CD4-positive, alpha-beta T cell (primary cell): ENCODE measurements around the gene MICAL2. TPM values are rescaled to one million over a fixed set of nuclear protein-coding genes. Genes with fewer than 3 reads are reported as not detected.

Experiments used
- ATAC-seq: fragments of 200-7000 bp; cut with Tn5 transposase; one replicate; pipeline ENCODE4 v1.10.0; 2022; ENCODE audit warnings: mild to moderate bottlenecking; ENCODE audit not compliant: poor library complexity
- CTCF ChIA-PET: fragments of 350-600 bp; sonication (Branson Sonifier 250); formaldehyde crosslinking; loops from one replicate; lab custom pipeline; 2021; ENCODE audit warnings: antibody characterized with exemption, inconsistent platforms; lab: Charles Lee
- POLR2A ChIA-PET: fragments of 350-600 bp; sonication (Branson Sonifier 250); formaldehyde crosslinking; loops from one replicate; lab custom pipeline; 2021; ENCODE audit warnings: antibody characterized with exemption, inconsistent platforms; lab: Charles Lee
- DNase-seq, 14 experiments: peaks; one replicate each; pipeline ENCODE4 v3.0.0-alpha.2; 2013 to 2020; ENCODE audit warnings: mixed read lengths in 2 of 14
- H3K27ac ChIP-seq, 2 donors: one replicate each; pipeline versions ENCODE4 v1.5.1 to v1.7.0; 2013; ENCODE audit warnings: low read length in 2 of 2, low read depth in 1 of 2, mild to moderate bottlenecking in 1 of 2
- H3K27me3 ChIP-seq, 2 experiments: 1 replicate in 1 of 2; 2 replicates in 1 of 2; pipeline versions ENCODE4 v1.6.1 to v1.7.0; 2013; ENCODE audit warnings: low read length in 2 of 2, control low read depth in 1 of 2, mild to moderate bottlenecking in 1 of 2, moderate library complexity in 1 of 2; ENCODE audit not compliant: insufficient read depth in 2 of 2, control insufficient read depth in 1 of 2
- H3K36me3 ChIP-seq: one replicate; pipeline ENCODE4 v1.6.1; 2013; ENCODE audit warnings: low read length, control low read depth; ENCODE audit not compliant: insufficient read depth
- H3K4me1 ChIP-seq: one replicate; pipeline ENCODE4 v1.6.1; 2013; ENCODE audit warnings: low read length, control low read depth; ENCODE audit not compliant: insufficient read depth
- H3K4me3 ChIP-seq: one replicate; pipeline ENCODE4 v1.5.1; 2013; ENCODE audit warnings: mild to moderate bottlenecking, low read length, moderate library complexity
- H3K9me3 ChIP-seq, 2 experiments: 1 replicate in 1 of 2; 2 replicates in 1 of 2; pipeline versions ENCODE4 v1.6.1 to v1.7.0; 2013; ENCODE audit warnings: low read length in 2 of 2, mild to moderate bottlenecking in 2 of 2, control low read depth in 1 of 2, moderate library complexity in 1 of 2; ENCODE audit not compliant: control insufficient read depth in 1 of 2, insufficient read depth in 1 of 2
- H3K27ac Mint-ChIP-seq: one replicate; pipeline ENCODE4 v1.8.0; 2020; ENCODE audit warnings: mixed read lengths
- H3K27me3 Mint-ChIP-seq: one replicate; pipeline ENCODE4 v1.8.0; 2021; ENCODE audit warnings: mixed read lengths
- H3K36me3 Mint-ChIP-seq: one replicate; pipeline ENCODE4 v1.8.0; 2021; ENCODE audit warnings: low read depth, mixed read lengths
- H3K4me1 Mint-ChIP-seq: one replicate; pipeline ENCODE4 v1.8.0; 2021; ENCODE audit warnings: low read depth, mixed read lengths
- H3K4me3 Mint-ChIP-seq: one replicate; pipeline ENCODE4 v1.8.0; 2020; ENCODE audit warnings: mild to moderate bottlenecking, mixed read lengths
- H3K9me3 Mint-ChIP-seq: one replicate; pipeline ENCODE4 v1.8.0; 2020; ENCODE audit warnings: mixed read lengths
- CTCF ChIP-seq: fragments of 200-600 bp; IDR thresholded peaks from one replicate; pipeline ENCODE4 v1.8.0; 2022; ENCODE audit warnings: antibody characterized with exemption, mild to moderate bottlenecking
- intact Hi-C, 2 experiments: fragments of 100-400 bp; cut with DNase I in 1 of 2; cut with micrococcal nuclease in 1 of 2; formaldehyde crosslinking; loops; one replicate each; pipeline versions ENCODE4 v1.15.1 to v1.9.0; 2023 to 2025; cut with DNase I, micrococcal nuclease
- total RNA-seq, 174 experiments: library from RNA in 2 of 174; stranded (reverse) in 2 of 174; gene quantifications; one replicate each; pipeline ENCODE4 v1.2.3 and lab custom pipeline; 2021 to 2026

MICAL2 gene
- total RNA-seq, 2 experiments from 2014 or later: 12.8 to 14.1 TPM

GRCh38 chr11:12172493-12173013 lies 62.2 kb downstream of the MICAL2 start:
- H3K36me3 Mint-ChIP-seq: no peaks in the 10 kb centered on the region
- H3K27ac Mint-ChIP-seq: no peak overlapping the region
- POLR2A ChIA-PET: interaction anchor here (0.9 to 1.0 kb wide), 2 partner anchors 9 to 52 kb away, joined by 3 read pairs; no protein-coding TSS in a partner anchor

GRCh38 chr11:12173111-12173510 lies 62.7 kb downstream of the MICAL2 start:
- H3K9me3 Mint-ChIP-seq: no peaks in the 10 kb centered on the region
- no peak overlapping the region for H3K4me3 Mint-ChIP-seq

More at GRCh38 chr11:12172493-12173013, 62.2 kb downstream of the MICAL2 start:
- ATAC-seq: no peak
- no peak overlapping the region for H3K4me3 Mint-ChIP-seq
- no peak overlapping the region for H3K27ac ChIP-seq
- H3K27me3 Mint-ChIP-seq: no peaks in the 10 kb centered on the region
- H3K4me1 ChIP-seq: peaks cover 11% of the 10 kb centered on the region
- H3K9me3 Mint-ChIP-seq: no peaks in the 10 kb centered on the region
- H3K36me3 ChIP-seq: no peaks in the 10 kb centered on the region
- no peak for DNase-seq
- H3K4me3 ChIP-seq: no peak overlapping the region
- CTCF ChIA-PET: interaction anchor here (1.4 kb wide), 1 partner anchor 12 kb away, joined by 3 read pairs; no protein-coding TSS in a partner anchor
- peaks cover 21% of the 10 kb centered on the region for H3K4me1 Mint-ChIP-seq
- TF ChIP-seq CTCF: no peak
- intact Hi-C loops: no loop called here
- no peaks in the 10 kb centered on the region for H3K27me3 ChIP-seq
- H3K9me3 ChIP-seq: no peaks in the 10 kb centered on the region

GRCh38 chr11:12174128-12174476 lies 63.7 kb downstream of the MICAL2 start:
- H3K4me3 Mint-ChIP-seq: no peak overlapping the region
- no peaks in the 10 kb centered on the region for H3K36me3 Mint-ChIP-seq
- H3K4me1 ChIP-seq: peaks cover 16% of the 10 kb centered on the region
- peaks cover 33% of the 10 kb centered on the region for H3K4me1 Mint-ChIP-seq
- H3K9me3 Mint-ChIP-seq: no peaks in the 10 kb centered on the region
- POLR2A ChIA-PET: no interaction called here
- no peak overlapping the region for H3K27ac ChIP-seq
- no peaks in the 10 kb centered on the region for H3K9me3 ChIP-seq
- no peaks in the 10 kb centered on the region for H3K36me3 ChIP-seq
- ATAC-seq: no peak
- no peaks in the 10 kb centered on the region for H3K27me3 ChIP-seq
- TF ChIP-seq CTCF: no peak
- no peaks in the 10 kb centered on the region for H3K27me3 Mint-ChIP-seq
- peak overlapping the region; percentile 52 for H3K27ac Mint-ChIP-seq
- H3K4me3 ChIP-seq: no peak overlapping the region
- CTCF ChIA-PET: no interaction called here
- DNase-seq: no peak
- intact Hi-C loops: no loop called here

More at GRCh38 chr11:12173111-12173510, 62.7 kb downstream of the MICAL2 start:
- Histone ChIP-seq H3K9me3 (no peaks in the 10 kb centered on the region), H3K36me3 (no peaks in the 10 kb centered on the region), H3K27me3 (no peaks in the 10 kb centered on the region), H3K4me3 (no peak overlapping the region), H3K27ac (no peak overlapping the region), H3K4me1 (peaks cover 11% of the 10 kb centered on the region)
- Mint-ChIP-seq H3K36me3 (no peaks in the 10 kb centered on the region), H3K27me3 (no peaks in the 10 kb centered on the region), H3K27ac (no peak overlapping the region), H3K4me1 (peaks cover 25% of the 10 kb centered on the region)
- ChIA-PET CTCF (interaction anchor here (1.4 kb wide), 1 partner anchor 11 kb away, joined by 3 read pairs; no protein-coding TSS in a partner anchor), POLR2A (interaction anchor here (0.9 kb wide), 1 partner anchor 51 kb away, joined by 3 read pairs; no protein-coding TSS in a partner anchor)
- intact Hi-C loops: no loop called here
- no peak for ATAC-seq
- no peak for TF ChIP-seq CTCF
- DNase-seq: no peak
